HG03064 (cell line): Measurements from ENCODE around the gene CCNI2.

Experiments used
- ATAC-seq: cut with Tn5 transposase; IDR thresholded peaks from one replicate; pipeline ENCODE4 v1.9.1; 2021; ENCODE audit warnings: low read depth; ENCODE audit not compliant: unreplicated experiment

Gene CCNI2

DNA sequence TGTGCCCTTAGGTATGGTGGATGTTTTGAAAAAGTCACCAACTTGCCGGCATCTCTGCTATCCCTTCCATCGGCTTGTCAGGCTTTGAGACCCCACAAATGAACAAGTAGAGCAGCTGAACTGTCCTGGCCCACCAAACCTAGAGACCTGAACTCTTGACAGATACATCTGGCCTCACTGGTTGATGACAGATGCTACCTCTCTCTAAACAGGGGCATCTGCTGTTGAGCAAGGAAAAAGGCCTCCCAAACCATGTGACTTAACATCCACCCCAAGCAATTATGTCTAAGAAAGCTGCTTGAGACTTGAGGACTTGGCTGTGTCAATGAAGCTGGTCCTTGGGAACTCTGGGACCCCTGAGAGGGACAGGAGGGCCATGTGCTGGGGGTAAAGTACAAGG lies 2.3 kb downstream of the CCNI2 start:
- no peak for ATAC-seq

DNA sequence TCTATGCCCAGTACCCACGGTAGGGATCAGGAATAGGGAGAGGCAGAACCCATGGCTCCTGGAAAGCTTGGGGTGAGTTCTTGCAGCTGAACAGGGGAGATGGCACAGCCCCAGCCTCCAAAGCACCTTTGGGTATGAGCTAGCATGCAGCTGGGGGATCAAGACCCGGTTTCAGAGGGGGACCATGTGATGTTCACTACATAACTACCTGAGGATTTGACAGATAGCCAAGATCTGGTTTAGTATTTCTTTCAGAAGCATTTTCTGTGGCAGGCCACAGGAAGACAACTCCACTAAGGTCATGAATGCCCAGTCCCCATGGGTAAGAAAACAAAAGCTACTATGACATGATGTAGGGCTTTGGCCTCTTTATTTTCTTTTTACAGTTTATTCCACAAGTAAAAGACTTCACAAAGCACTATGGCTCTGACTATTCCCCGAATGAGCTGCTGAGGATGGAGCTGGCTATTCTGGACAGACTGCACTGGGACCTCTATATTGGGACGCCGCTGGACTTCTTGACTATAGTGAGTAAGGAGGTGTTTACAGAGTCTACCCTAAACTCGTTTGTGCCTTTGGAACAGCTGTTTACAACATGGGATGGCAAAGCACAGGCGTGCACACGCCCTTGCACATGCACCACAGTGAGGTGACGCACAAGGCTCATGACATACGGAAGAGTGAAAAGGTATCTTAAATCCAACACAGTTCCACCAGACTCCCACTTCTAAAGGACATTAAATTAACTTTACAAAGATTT lies 3.4 kb downstream of the CCNI2 start:
- ATAC-seq = peak; percentile 37

DNA sequence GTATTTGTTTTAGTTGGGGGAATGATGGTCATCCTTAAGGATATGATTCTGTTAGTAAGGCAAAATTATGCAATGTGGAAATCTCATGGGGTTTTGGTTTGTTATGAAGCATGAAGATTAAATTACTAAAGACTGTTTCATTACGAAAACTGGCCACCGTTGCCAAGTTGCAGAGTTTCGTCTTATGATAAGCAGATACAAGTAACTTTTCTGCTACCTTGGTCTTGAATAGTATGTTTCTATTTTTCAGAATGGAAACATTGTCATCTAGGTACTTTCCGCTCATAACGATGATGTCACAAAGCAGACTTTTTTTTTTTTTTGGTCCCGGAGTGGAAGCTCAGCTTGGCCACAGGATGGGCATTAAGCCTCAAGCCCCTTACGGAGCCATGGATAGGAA lies 4.2 kb downstream of the CCNI2 start:
- ATAC-seq = peak; percentile 39

DNA sequence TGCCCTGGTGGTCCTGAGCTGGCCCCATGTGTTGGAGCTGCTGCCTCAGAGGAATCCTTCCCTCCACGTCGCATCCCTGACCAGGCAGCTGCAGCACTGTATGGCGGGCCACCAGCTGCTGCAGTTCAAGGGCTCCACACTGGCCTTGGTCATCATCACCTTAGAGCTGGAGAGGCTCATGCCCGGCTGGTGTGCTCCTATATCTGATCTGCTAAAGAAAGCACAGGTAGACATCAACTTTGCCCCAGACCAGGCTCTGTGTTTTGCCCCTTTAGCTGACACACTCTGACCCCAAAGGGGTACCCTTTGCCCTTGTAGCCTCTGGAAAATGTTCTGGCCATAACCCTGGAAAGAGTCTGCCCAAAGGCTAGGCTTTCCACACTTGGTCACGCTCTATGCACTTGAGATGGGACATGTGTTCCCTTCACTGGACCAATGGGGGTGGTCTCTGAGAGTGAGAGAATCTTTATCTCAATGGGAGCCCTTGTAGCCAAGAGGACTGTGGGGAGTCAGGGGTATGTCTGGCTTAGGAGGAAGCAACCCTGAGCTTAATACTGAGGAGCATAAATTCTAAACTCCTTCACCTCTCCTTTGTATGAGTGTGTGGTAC lies 4.8 kb downstream of the CCNI2 start:
- no peak for ATAC-seq

DNA sequence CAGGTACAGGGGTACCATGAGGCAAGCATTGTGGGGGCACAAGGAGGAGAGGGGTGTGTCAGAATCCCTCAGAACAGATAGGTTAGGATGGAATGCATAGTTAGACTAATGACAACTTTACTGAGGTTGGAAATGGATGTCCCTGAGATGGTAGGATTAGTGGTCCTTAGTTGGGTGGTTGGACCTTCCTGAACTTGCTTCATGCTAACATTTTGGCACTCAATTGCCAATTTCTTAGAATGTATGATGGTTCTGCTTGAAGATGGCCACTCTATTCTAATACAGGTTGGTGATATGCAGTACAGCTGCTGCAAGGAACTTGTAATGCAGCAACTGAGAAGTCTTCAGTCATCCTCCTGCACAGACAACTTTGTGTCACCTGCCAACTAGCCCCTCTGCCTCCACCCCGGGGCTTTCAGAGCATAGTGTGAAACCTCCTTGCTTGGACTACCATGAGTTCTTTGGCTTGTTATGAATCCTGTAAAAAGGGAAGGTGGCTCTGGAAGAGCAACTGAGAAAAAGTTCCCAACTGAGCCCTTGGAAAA lies 5.4 kb downstream of the CCNI2 start:
- ATAC-seq = no peak

DNA sequence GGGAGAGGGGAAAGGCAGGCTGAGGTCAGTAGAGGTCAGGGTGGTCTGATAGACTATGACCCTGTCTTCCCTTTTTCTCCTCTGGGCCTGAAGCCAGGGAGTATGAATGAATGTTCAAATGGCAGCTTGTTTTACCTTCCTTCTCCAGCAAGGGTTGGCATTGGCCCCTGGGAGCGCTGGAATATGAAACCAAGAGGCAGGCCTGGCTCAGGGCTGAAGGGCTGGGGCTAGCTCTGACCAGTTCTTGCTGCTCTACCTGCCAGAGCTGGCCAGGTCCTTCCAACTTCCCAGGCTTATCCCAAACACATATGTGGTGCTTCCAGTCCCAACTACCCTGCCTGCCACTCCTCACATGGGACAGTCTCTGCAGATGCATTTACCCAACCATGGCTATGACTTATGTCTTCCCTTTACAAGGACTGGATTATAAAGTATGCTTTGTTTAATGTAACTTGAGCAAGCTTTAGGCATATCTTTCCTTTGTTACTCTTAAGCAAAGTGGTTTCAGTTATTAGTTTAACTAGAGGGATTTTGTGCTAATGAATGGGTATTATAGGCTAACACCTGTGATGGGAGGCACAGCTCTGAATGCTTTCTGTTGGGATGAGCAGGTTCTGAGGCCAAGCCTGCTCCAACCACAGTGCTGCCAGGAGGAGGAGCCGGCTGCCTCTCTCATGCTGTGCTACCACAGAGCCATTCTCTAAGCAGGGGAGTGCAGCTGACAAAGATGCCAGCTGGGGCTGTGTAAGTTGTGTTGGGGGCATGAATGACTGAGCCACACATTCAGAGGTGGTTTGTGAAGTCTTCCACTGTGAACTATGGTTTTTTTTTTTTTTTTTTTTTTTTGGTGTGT lies 6.1 kb downstream of the CCNI2 start:
- ATAC-seq = no peak

DNA sequence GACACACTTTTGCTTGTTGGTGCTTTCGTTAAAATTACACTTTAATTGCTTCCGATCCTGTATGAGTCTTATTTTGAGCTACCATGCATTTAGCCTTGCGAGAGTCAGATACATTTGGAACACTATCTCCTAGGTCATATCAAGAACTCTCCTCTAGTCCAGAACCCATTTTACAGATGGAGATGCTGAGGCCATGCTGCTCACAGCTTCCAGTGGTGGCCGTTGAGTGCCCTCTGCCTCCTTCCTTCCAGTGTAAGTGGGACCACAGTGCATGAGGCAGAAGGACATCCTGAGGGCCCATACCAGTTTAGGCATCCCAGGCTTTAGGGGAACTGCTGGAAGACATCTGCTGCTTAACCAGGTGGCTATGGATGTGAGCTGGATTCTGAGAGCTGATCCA lies 6.9 kb downstream of the CCNI2 start:
- no peak for ATAC-seq

DNA sequence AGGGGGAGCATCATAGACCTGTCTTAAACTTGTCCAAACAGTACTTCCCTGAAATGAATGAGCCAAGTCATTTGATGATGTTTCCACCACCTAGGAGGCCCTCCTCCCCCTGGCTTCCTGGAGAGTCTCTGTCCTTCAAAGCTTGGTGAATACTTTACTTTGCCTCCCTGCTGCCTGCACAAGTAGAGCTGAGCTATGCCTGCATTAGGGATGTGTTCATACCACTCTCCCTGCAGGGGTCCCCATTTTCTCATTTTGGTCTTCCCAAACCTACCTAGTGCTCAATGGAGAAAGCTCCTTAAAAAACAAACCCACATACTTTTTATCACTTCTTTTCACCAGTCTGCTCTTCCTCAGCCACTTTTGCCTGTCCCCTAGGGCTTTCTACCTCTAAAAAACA lies 7.7 kb downstream of the CCNI2 start:
- no peak for ATAC-seq

DNA sequence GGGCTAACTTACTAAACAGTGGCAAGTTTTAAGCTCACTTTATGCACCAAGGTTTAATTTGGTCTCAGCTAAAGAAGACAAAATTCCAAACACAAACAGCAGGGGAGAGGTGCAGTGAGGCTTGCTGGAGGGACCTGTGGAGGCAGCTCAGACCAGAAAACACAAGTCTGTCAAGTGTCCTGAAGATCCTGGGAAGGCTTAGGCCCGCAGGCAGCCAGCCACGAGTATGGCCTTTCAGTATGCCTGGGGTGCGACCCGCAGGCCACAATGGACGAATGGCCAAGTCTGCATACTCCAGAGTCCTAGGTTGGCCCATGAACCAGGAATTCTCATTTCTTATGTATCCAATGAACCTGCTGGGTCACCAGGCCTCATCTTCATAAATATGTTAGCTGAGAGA lies 9.3 kb downstream of the CCNI2 start:
- ATAC-seq = no peak

DNA sequence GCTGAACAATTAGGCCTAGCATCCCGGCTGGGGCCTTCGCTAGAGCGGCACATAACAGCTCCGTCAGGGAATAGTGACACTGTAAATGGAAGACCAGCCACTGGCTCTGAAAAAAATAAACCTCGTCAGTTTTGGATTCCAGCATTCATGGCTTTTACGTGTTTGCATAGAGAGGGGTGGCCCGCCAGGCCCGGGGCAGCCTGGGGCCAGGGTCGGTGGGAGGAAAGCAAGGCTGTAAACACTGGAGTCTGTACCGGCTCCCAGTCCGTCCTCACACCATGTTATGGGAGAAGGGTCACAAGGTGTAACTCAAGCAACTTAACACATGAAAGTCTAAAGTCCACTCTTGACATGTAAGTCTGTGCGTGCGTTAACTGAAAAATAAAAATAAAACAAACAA lies 11.2 kb downstream of the CCNI2 start:
- no peak for ATAC-seq

DNA sequence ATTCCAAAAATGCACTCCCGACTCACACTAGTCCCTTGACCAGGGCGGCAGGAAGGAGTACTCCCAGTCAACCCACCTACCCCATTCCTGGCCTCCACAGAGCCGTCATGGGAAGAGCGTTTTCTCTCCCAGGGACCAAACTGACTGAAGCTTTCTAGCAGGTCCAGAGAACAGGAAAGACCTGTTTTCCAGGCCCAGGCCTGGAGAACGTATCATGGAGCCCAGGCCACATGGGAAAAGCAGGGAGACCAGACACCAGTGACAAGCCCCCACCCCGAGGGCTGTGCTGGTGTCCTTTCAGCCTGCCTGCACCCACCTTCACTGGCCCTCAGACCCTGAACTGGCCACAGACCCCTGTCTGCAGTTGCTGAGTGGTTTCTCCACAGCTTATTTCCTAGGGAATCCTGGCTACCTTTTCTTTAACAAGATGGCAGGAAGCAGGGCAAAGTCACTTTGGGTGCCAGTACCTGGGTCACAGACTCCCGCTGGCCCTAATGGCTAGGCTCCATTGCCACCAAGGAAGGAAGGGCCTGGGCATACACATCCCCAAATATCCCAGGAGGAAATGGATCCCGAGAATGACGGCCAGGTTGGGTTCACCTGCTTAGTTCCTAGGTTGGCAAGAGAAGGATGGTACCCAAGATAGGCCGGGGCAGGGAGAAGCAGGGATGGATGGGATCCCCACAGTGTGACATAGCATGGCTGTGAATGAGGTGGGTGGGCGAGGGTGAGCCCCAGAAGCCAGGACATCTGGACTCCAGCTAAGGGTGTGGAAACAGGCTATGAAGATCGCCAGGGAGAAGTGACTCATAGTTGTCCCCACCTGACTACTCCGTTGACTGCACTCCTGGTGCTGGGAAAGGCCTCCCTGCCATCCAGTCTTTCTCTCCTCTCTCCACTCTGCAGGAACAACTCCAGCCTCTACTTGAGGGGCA lies 12.2 kb downstream of the CCNI2 start:
- ATAC-seq = no peak

DNA sequence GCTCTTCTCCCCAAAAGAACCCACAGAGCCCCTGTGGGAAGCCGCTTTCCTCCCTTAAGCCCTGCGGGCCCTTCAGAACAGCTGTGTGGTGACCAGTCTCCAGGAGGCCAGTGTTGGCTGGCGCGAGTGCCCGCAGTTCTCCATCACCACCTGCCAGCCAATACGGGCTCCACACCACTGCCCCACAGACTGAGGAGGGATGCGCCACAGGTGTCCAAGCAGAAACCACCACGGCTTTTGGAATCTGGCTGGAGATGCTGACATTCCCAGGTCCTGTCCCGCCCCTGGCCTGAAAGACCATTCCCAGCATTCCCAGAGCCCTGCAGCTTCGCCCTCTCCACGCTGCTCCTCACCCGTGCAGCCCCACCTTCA lies 12.8 kb downstream of the CCNI2 start:
- no peak for ATAC-seq

DNA sequence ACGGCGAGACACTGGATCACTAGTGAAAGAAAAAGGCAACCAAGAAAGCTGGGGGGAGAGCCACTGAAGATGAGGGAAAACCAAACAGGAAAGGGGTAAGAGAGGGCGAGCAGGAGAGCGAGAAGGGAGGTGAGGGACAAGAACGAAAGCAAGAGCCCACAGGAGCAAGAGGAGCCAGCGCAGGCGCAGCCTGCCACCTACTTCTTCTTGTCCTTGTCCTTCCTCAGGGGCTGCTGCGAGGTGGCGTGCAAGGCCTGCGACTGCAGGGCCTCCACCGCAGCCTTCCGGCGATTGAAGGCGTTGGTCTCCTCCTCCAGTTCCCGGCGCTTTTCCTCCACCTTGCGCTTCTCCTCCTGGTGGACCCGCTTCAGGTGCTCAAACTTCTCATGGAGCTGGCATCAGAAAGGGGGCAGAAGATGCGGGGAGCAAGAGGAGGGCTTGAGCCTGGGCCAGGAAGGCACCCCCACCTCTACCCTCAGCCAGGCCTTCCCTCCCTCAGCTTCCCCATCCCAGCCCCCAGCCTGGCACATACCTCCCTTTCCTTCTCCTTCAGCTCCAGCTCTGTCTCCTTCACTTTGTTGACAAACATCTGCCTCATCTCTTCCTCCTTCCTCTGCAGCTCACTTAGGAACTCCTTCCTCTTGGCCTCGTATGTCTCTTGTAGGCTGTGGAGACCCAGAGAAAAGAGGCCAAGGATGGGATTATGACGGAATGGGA lies 13.5 kb downstream of the CCNI2 start:
- ATAC-seq = no peak

DNA sequence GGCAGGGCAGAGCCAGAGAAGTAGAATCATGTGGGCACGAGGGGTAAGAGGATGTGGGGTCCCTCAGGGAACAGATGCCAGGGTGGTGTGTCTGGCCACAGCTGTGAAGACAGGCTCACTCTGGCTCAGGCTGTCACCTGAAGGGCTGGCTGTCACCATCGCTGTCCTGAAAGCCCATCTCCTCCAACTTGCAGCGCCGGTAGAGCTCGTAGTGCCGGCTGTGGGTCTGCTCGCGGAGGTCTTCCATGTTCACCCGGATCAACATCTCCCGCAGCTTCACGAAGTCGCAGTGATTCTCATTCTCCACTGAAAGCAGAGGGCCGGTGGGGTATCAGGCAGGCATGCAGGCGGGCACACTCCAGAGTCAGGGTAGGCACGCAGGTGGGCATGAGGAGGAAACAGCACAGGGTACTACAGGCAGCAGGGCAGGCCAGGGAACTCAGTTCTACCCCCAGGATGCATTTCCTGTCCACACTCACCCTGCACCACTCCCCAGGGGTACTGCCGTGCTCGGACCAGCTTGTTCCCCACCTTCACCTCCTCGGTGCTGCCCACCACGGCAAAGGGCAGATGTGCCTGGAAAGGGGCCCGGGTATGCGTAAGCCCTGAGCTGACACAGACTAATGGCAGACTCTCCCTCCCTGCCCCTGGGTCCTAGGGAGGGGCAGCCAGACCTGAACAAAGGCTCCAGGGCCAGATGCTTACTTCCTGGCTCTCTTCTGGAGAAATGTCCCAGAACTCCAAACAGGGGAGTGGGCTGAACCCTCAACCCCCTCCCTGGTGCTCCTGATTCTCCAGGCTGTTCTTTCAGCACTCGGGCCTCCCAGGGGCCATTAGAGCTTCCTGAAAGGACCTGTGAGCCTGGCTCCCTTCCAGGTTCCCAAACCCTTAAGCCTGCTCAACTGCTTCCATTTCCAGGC lies 14.4 kb downstream of the CCNI2 start:
- ATAC-seq = no peak

DNA sequence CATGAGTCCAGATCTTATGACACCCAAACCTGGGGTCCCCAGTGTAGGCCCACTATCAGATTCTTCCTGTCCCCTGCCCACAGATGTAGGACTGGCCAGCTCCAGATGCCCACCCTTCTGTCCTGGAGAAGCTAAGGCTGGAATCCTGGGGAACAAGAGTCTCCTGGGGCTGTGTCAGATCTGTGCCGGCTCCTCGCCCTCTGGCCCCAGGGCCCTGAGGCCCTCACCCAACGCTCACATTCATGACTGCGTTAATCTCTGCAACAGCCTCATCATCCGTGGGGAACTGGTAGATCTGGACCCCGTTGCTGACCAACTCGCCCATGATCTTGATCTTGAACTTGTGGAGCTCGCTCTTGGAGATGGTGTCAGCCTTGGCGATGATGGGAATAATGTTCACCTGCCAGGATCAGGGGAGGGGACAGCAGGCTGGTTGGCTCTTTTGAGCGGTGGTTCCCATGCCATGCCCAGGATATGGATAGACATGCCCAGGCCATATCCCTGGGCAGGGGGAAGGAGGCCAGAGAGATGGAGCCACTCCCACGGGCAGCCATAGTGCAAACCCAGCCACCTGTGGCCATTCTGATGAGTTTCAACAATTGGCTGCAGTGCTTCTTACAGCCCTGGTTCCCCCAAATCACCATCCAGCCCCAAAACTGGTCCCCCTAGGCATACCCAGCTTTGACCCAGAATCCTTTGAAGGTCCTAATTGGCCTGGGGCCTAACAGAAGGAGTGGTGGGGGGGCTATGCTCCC lies 15.2 kb downstream of the CCNI2 start:
- no peak for ATAC-seq

DNA sequence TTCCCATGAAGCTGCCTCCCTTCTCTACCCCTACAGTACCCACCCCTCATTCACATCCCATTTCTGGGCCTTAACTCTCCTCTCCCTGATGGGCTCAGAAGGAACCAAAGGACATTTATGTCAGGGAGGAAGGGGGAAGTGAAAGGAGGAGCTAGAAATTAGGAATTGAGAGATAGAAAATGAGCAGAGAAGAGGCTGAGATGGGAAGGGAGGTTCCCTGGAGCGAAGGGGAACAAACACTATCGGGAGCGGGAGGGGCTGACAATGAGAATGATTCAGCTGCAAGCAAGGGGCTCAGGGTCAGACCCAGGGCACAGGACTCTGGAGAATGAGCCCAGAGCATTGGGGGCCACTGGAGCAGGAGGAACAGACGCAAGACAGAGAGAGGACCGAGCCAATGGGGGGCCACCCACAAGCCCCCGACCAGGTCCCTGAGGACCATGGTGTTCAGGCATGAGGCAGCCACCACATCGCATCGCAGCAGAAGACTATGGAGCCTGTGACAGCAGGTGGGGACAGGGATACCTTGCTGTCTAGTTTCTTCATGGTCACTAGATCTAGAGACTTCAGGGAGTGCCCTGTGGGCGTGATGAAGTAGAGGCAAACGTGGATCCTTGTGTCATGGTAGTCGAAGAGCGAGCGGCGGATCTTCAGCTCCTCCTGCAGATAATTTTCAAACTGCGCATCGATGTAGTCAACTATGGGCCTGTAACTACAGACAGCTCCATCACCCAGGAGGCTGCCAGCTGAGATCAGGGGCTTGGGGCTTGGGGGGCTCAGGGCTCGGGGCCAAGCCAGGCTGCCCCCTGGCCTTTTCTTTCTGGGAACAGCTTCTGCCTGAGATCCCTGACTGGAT lies 16.2 kb downstream of the CCNI2 start:
- no peak for ATAC-seq

DNA sequence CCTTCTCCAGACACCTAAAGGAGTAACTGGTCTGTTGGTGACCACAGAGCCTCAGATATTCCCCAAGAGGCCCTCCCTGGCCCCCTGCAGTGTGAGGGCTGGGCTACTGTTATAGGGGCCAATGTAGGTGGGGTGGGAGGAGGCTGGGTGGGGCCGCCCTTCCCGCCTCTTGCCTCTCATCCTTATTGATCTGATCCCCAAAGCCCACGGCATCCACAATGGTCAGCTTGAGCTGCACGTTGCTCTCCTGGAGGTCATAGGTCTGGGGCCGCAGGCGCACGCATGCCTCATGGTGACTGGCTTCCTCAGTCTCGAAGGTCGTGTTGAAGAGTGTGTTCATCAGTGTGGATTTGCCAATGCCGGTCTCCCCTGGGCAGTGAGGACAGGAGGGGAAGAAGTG lies 16.8 kb downstream of the CCNI2 start:
- no peak for ATAC-seq
